Mesendoderm (in vitro differentiated cells): ENCODE results near the gene SLC35F5.
"Not testable (repeated sequence)": the region's sequence is repeated elsewhere in the genome, so short reads cannot be mapped to it uniquely, and the experiment has no call there.

Experiments used
- DNase-seq: peaks from one replicate; pipeline ENCODE4 v3.0.0; 2013
- H2AK5ac ChIP-seq: 2 replicates; pipeline ENCODE4 v1.6.1; 2013; ENCODE audit warnings: low read length, inconsistent platforms
- H2BK120ac ChIP-seq: 2 replicates; pipeline ENCODE4 v1.6.1; 2013; ENCODE audit warnings: low read depth, mild to moderate bottlenecking, low read length, moderate library complexity, mixed read lengths
- H2BK15ac ChIP-seq: replicated peaks from 2 replicates; pipeline ENCODE4 v1.6.1; 2013; ENCODE audit warnings: low read depth, mild to moderate bottlenecking, moderate library complexity
- H2BK5ac ChIP-seq: 2 replicates; pipeline ENCODE4 v1.6.1; 2013; ENCODE audit warnings: low read length, inconsistent platforms
- H3K18ac ChIP-seq: 2 replicates; pipeline ENCODE4 v1.6.1; 2013; ENCODE audit warnings: mild to moderate bottlenecking, low read length, mixed read lengths
- H3K23ac ChIP-seq: one replicate; pipeline ENCODE4 v1.6.1; 2013; ENCODE audit warnings: low read length
- H3K27ac ChIP-seq: 2 replicates; pipeline ENCODE4 v1.5.1; 2013; ENCODE audit warnings: low read depth, mild to moderate bottlenecking, inconsistent platforms, low read length, moderate library complexity
- H3K27me3 ChIP-seq: 2 replicates; pipeline ENCODE4 v1.6.1; 2013; ENCODE audit warnings: low read length, control low read depth, mild to moderate bottlenecking, inconsistent platforms; ENCODE audit not compliant: insufficient read depth, poor library complexity
- H3K36me3 ChIP-seq: 2 replicates; pipeline ENCODE4 v1.6.1; 2013; ENCODE audit warnings: low read length, inconsistent platforms; ENCODE audit not compliant: control insufficient read depth, insufficient read depth
- H3K4ac ChIP-seq: one replicate; pipeline ENCODE4 v1.6.1; 2013; ENCODE audit warnings: low read depth, mild to moderate bottlenecking, low read length, moderate library complexity
- H3K4me1 ChIP-seq: 2 replicates; pipeline ENCODE4 v1.6.1; 2013; ENCODE audit warnings: low read depth, low read length, inconsistent platforms; ENCODE audit not compliant: control insufficient read depth
- H3K4me2 ChIP-seq: 2 replicates; pipeline ENCODE4 v1.6.1; 2013; ENCODE audit warnings: low read length
- H3K4me3 ChIP-seq: 2 replicates; pipeline ENCODE4 v1.5.1; 2013; ENCODE audit warnings: mild to moderate bottlenecking, low read length
- H3K56ac ChIP-seq: one replicate; pipeline ENCODE4 v1.6.1; 2013; ENCODE audit warnings: low read length
- H3K79me1 ChIP-seq: 2 replicates; pipeline ENCODE4 v1.6.1; 2013; ENCODE audit warnings: low read length, inconsistent platforms
- H3K79me2 ChIP-seq: 2 replicates; pipeline ENCODE4 v1.6.1; 2013; ENCODE audit warnings: mild to moderate bottlenecking, low read length; ENCODE audit not compliant: control insufficient read depth, insufficient read depth
- H3K9ac ChIP-seq: 2 replicates; pipeline ENCODE4 v1.6.1; 2013; ENCODE audit warnings: low read length, inconsistent platforms
- H4K5ac ChIP-seq: one replicate; pipeline ENCODE4 v1.6.1; 2013; ENCODE audit warnings: low read length
- H4K8ac ChIP-seq: one replicate; pipeline ENCODE4 v1.6.1; 2013; ENCODE audit warnings: low read depth, mild to moderate bottlenecking, control low read depth, low read length, moderate library complexity
- WGBS: extraction: QIAGEN DNeasy Blood & Tissue Kit; methylation state at CpG from one replicate; pipeline ENCODE4 v1.1.7; 2013; ENCODE audit warnings: low lambda C conversion rate, missing lambda C conversion rate; ENCODE audit not compliant: insufficient coverage; ENCODE audit errors: extremely low coverage; 5-methylcytosine and 5-hydroxymethylcytosine counted together

SLC35F5 gene

DNA sequence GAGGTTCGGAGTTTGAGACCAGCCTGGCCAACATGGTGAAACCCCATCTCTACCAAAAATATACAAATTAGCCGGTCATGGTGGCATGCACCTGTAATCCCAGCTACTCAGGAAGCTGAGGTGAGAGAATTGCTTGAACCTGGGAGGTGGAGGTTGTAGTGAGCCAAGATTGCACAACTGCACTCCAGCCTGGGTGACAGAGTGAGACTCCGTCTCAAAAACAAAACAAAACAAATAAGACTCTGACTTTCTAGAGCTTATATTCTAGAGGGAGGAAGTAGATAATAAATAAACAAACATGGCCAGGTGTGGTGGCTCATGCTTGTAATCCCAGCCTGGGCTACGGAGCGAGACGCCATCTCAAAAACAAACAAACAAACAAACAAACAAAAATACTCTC is 18.2 kb upstream of the SLC35F5 start:
- no CpG with 5 or more reads among the region's 6 CpGs for WGBS
- H3K4me3 ChIP-seq, H3K18ac ChIP-seq, DNase-seq, H3K56ac ChIP-seq, H2BK120ac ChIP-seq, H3K4me1 ChIP-seq, H2BK15ac ChIP-seq, H3K79me2 ChIP-seq, H3K36me3 ChIP-seq, H3K4ac ChIP-seq, H2AK5ac ChIP-seq, H2BK5ac ChIP-seq, H3K4me2 ChIP-seq, H3K27me3 ChIP-seq, H3K79me1 ChIP-seq, H3K27ac ChIP-seq, H3K23ac ChIP-seq, H3K9ac ChIP-seq, H4K5ac ChIP-seq, H4K8ac ChIP-seq: not testable (repeated sequence)

DNA sequence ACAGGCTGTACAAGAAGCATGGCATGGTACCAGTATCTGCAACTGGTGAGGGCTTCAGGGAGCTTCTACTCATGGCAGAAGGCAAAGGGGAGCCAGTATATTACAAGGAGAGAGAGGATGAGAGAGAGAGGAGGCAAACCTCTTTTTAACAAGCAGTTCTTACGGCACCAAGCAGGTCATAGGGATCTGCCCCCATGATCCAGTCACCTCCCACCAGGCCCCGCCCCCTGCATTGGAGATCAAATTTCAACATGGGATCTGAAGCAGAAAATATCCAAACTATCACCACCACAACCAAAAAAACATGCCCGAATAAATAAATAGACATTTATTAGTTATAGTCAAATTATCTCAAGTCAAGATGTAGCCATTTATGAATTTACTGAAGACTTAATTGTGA is 14.5 kb upstream of the SLC35F5 start:
- Histone ChIP-seq H3K4me1 (no peaks in the 10 kb centered on the region), H2BK120ac (no peak overlapping the region), H3K36me3 (no peaks in the 10 kb centered on the region), H3K27me3 (no peaks in the 10 kb centered on the region), H3K4ac (no peak overlapping the region), H4K5ac (no peak overlapping the region), H3K4me2 (no peak overlapping the region), H2BK5ac (no peak overlapping the region), H2AK5ac (no peak overlapping the region), H3K18ac (no peak overlapping the region), H3K9ac (no peak overlapping the region), H3K56ac (no peak overlapping the region), H3K79me1 (no peaks in the 10 kb centered on the region), H3K27ac (no peak overlapping the region), H3K23ac (no peak overlapping the region), H2BK15ac (no peak overlapping the region), H3K79me2 (no peaks in the 10 kb centered on the region), H3K4me3 (no peak overlapping the region), H4K8ac (no peak overlapping the region)
- no CpG with 5 or more reads among the region's 3 CpGs for WGBS
- peak; percentile 49 for DNase-seq

DNA sequence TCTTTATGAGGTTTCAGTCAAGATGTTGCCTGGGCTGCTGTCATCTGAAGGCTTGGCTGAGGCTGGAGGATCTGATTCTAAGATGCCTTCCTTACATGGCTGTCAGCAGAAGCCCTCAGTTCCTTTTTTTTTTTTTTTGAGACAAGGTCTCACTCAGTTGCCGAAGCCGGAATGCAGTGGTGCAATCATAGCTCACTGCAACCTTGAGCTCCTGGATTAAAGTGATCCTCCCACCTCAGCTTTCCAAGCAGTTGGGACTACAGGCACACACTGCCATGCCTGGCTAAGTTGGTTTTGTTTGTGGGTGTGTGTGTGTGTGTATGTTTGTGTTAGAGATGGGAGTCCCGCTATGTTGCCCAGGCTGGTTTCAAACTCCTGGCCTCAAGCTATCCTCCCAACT is 13.1 kb upstream of the SLC35F5 start:
- no peak overlapping the region for H3K4ac ChIP-seq
- H2BK5ac ChIP-seq = no peak overlapping the region
- H3K27ac ChIP-seq = no peak overlapping the region
- no peak overlapping the region for H3K4me2 ChIP-seq
- H3K36me3 ChIP-seq = no peaks in the 10 kb centered on the region
- H3K9ac ChIP-seq = no peak overlapping the region
- H2BK120ac ChIP-seq = no peak overlapping the region
- H3K23ac ChIP-seq = no peak overlapping the region
- H3K18ac ChIP-seq = no peak overlapping the region
- H3K56ac ChIP-seq = no peak overlapping the region
- H3K4me1 ChIP-seq = no peaks in the 10 kb centered on the region
- H3K27me3 ChIP-seq = no peaks in the 10 kb centered on the region
- H3K4me3 ChIP-seq = no peak overlapping the region
- WGBS = no CpG with 5 or more reads among the region's 3 CpGs
- no peaks in the 10 kb centered on the region for H3K79me2 ChIP-seq
- DNase-seq = no peak
- no peaks in the 10 kb centered on the region for H3K79me1 ChIP-seq
- no peak overlapping the region for H4K8ac ChIP-seq
- H4K5ac ChIP-seq = no peak overlapping the region
- H2BK15ac ChIP-seq = no peak overlapping the region
- no peak overlapping the region for H2AK5ac ChIP-seq

DNA sequence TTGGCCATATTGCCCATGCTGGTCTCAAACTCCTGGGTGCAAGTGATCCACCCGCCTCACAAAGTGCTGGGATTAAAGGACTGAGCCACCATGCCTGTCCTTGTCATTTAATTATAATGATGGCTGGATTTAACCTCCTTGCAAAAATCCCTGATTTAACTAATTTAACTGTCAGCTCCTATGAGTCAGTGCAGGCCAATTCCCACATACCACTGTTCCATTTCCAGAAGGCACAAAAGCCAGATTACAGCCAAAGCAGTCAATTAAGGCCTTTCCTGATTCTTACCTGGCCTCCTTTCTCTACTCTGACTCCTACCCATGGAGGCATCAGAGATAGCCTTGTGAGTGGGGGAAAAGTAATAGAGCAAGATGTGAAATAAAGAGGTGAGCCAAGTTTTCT is 12.3 kb upstream of the SLC35F5 start:
- Histone ChIP-seq H3K23ac (no peak overlapping the region), H3K4me1 (no peaks in the 10 kb centered on the region), H3K36me3 (no peaks in the 10 kb centered on the region), H2BK5ac (no peak overlapping the region), H2BK120ac (no peak overlapping the region), H3K9ac (no peak overlapping the region), H3K79me1 (no peaks in the 10 kb centered on the region), H4K8ac (no peak overlapping the region), H2BK15ac (no peak overlapping the region), H3K27me3 (no peaks in the 10 kb centered on the region), H3K4me2 (no peak overlapping the region), H3K27ac (no peak overlapping the region), H3K4me3 (no peak overlapping the region), H3K56ac (no peak overlapping the region), H4K5ac (no peak overlapping the region), H2AK5ac (no peak overlapping the region), H3K79me2 (no peaks in the 10 kb centered on the region), H3K4ac (no peak overlapping the region), H3K18ac (no peak overlapping the region)
- no peak for DNase-seq
- WGBS = no CpG with 5 or more reads among the region's 1 CpG

DNA sequence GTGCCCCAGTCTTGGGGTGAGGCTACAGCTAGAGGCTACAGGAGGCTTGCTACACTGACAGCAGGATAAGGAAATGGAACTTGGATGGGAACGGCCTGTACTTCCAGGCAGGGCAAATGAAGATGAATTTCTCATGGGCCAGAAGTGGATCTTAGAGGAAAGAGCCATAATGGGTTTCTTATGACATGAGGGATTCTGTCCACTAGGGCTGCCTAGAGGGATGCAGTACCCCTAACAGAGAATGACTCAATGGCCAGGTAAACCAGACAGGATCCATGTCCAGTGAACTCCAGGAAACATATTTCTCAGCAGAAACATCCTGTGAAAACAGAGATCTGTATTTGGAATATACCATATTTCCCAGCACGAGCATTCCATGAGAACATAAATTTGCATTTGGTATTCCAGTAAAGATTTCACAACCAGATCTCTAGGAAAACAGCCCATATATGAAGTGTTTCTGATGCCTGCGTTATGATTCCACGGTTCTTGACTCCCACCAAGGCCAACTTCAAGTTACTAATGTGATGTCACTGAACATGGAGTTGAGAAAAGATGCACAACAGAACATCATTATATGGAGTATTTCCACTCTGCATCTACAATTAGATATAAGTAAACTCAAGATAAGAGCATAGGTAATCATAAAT is 11.5 kb upstream of the SLC35F5 start:
- Histone ChIP-seq H4K5ac (no peak overlapping the region), H2BK120ac (no peak overlapping the region), H2BK15ac (no peak overlapping the region), H3K27ac (no peak overlapping the region), H3K4ac (no peak overlapping the region), H3K4me1 (no peaks in the 10 kb centered on the region), H3K27me3 (no peaks in the 10 kb centered on the region), H3K23ac (no peak overlapping the region), H2BK5ac (no peak overlapping the region), H3K36me3 (no peaks in the 10 kb centered on the region), H3K4me2 (no peak overlapping the region), H3K9ac (no peak overlapping the region), H3K56ac (no peak overlapping the region), H3K79me1 (no peaks in the 10 kb centered on the region), H2AK5ac (no peak overlapping the region), H3K18ac (no peak overlapping the region), H3K79me2 (no peaks in the 10 kb centered on the region), H4K8ac (no peak overlapping the region), H3K4me3 (no peak overlapping the region)
- no CpG with 5 or more reads among the region's 4 CpGs for WGBS
- no peak for DNase-seq

DNA sequence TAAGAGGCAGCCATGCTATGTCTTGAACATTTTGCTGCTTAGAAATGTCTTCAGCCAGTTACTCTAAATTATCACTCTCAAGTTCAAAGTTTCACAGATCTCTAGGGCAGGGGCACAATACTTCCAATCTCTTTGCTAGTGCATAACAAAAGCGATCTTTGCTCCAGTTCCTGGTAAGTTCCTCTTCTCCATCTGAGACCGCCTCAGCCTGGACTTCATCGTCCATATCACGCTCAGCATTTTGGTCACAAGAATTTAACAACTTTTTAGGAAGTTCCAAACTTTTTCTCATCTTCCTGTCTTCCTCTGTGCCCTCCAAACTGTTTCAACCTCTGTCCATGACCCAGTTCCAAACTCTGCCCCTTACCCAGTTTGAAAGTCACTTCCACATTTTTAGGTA is 8.8 kb upstream of the SLC35F5 start:
- no peak overlapping the region for H3K4me2 ChIP-seq
- no peak overlapping the region for H3K4ac ChIP-seq
- H3K18ac ChIP-seq = no peak overlapping the region
- H2BK120ac ChIP-seq = no peak overlapping the region
- DNase-seq = no peak
- H3K9ac ChIP-seq = no peak overlapping the region
- no peak overlapping the region for H3K4me3 ChIP-seq
- no peaks in the 10 kb centered on the region for H3K4me1 ChIP-seq
- no peaks in the 10 kb centered on the region for H3K27me3 ChIP-seq
- no peak overlapping the region for H4K8ac ChIP-seq
- H2BK15ac ChIP-seq = no peak overlapping the region
- no peaks in the 10 kb centered on the region for H3K36me3 ChIP-seq
- H3K27ac ChIP-seq = no peak overlapping the region
- H2BK5ac ChIP-seq = no peak overlapping the region
- no peaks in the 10 kb centered on the region for H3K79me1 ChIP-seq
- no peak overlapping the region for H4K5ac ChIP-seq
- no peak overlapping the region for H2AK5ac ChIP-seq
- no peaks in the 10 kb centered on the region for H3K79me2 ChIP-seq
- no peak overlapping the region for H3K23ac ChIP-seq
- no CpG with 5 or more reads among the region's 4 CpGs for WGBS
- no peak overlapping the region for H3K56ac ChIP-seq
